ENCODE measurements around the gene PCNX2.

Gene PCNX2

GRCh38 chr1:232944347-232944746 lies 351.2 kb downstream of the PCNX2 start:
- no peak overlapping the region for H3K4me3 ChIP-seq (ENCODE audit: low read depth, low read length)
- TF ChIP-seq CTCF (IDR thresholded peaks at IDR 0.05; ENCODE audit: low read depth, low read length), result no peak

- no peak overlapping the region for H3K4me3 ChIP-seq (ENCODE audit: low read depth, low read length)
- no peak for TF ChIP-seq CTCF (IDR thresholded peaks at IDR 0.05; ENCODE audit: low read depth, low read length)
Measured at GRCh38 chr1:232943679-232944252, 351.8 kb downstream of the PCNX2 start.

- no peak overlapping the region for H3K4me3 ChIP-seq (ENCODE audit: low read depth, low read length)
- no peak for TF ChIP-seq CTCF (IDR thresholded peaks at IDR 0.05; ENCODE audit: low read depth, low read length)
Measured at GRCh38 chr1:232942413-232943294, 352.9 kb downstream of the PCNX2 start.

GRCh38 chr1:232940262-232940661 lies 355.3 kb downstream of the PCNX2 start:
- no peak for TF ChIP-seq CTCF (IDR thresholded peaks at IDR 0.05; ENCODE audit: low read depth, low read length)
- H3K4me3 ChIP-seq (ENCODE audit: low read depth, low read length), result no peak overlapping the region

- no peak for TF ChIP-seq CTCF (IDR thresholded peaks at IDR 0.05; ENCODE audit: low read depth, low read length)
- H3K4me3 ChIP-seq (ENCODE audit: low read depth, low read length), result no peak overlapping the region
Measured at GRCh38 chr1:232939748-232940147, 355.8 kb downstream of the PCNX2 start.

- no peak overlapping the region for H3K4me3 ChIP-seq (ENCODE audit: low read depth, low read length)
- no peak for TF ChIP-seq CTCF (IDR thresholded peaks at IDR 0.05; ENCODE audit: low read depth, low read length)
Measured at GRCh38 chr1:232938926-232939325, 356.6 kb downstream of the PCNX2 start.

- no peak for TF ChIP-seq CTCF (IDR thresholded peaks at IDR 0.05; ENCODE audit: low read depth, low read length)
- H3K4me3 ChIP-seq (ENCODE audit: low read depth, low read length), result no peak overlapping the region
Measured at GRCh38 chr1:232937741-232938375, 357.7 kb downstream of the PCNX2 start.
